Measurements from ENCODE around the gene OR1K1. TPM values are rescaled to one million over a fixed set of nuclear protein-coding genes. Genes with fewer than 3 reads are reported as not detected.
"Not testable (repeated sequence)": the region's sequence is repeated elsewhere in the genome, so short reads cannot be mapped to it uniquely, and the experiment has no call there.

Gene OR1K1
- total RNA-seq, 2 experiments from 2014 or later, result not detected

DNA sequence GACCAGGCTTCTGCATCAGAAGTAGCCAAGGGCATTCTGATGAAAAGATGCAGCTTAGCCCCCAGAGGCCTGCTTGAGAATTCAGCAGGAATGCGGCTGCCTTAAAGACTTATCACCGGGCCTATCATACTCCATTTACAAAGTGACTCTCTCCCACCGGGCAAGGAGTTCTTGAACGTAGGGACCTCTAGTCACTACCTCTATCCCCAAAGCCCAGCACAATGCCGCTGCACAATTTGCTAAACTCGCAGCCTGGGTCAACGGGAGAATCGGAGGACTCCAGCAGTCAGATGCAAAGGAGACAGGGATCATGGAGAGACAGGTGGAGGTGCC is 27.8 kb downstream of the OR1K1 start:
- peak overlapping the region; percentile 94 for H3K27ac Mint-ChIP-seq
- no peaks in the 10 kb centered on the region for H3K9me3 Mint-ChIP-seq
- H3K4me1 Mint-ChIP-seq, result peaks cover 26% of the 10 kb centered on the region
- H3K4me3 Mint-ChIP-seq, result peak overlapping the region; percentile 94
- DNase-seq, result no peak
- no peaks in the 10 kb centered on the region for H3K27me3 Mint-ChIP-seq
- peaks cover 10% of the 10 kb centered on the region for H3K36me3 Mint-ChIP-seq

GRCh38 chr9:122828965-122829284 is 29.0 kb downstream of the OR1K1 start:
- Mint-ChIP-seq H3K4me1 (peaks cover 22% of the 10 kb centered on the region), H3K4me3 (peak overlapping the region; percentile 94), H3K27ac (peak overlapping the region; percentile 94)
- DNase-seq, H3K27me3 Mint-ChIP-seq, H3K36me3 Mint-ChIP-seq, H3K9me3 Mint-ChIP-seq: not testable (repeated sequence)

DNA sequence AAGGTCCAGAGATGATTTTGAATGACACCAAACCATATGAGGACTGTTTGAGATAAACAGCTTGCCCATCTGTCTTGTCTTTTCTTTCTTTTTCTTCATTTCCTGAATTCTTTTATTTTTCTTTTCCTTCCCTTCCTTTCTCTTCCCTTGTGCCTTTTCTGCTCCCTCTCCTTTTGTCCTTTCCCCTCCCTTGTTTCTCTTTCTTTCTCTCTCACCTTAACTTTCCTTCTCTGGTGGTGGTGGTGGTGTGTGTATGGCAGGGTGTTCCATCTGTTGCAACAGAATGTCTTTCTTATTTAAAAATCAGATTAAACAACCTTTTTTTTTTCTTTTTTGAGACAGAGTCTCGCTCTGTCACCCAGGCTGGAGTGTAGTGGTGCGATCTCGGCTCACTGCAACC is 32.3 kb downstream of the OR1K1 start:
- no peak overlapping the region for H3K4me3 Mint-ChIP-seq
- H3K27me3 Mint-ChIP-seq, result no peaks in the 10 kb centered on the region
- H3K27ac Mint-ChIP-seq, result no peak overlapping the region
- DNase-seq, result no peak
- H3K36me3 Mint-ChIP-seq, result no peaks in the 10 kb centered on the region
- no peaks in the 10 kb centered on the region for H3K9me3 Mint-ChIP-seq
- peaks cover 14% of the 10 kb centered on the region for H3K4me1 Mint-ChIP-seq

- Mint-ChIP-seq H3K36me3 (no peaks in the 10 kb centered on the region), H3K9me3 (no peaks in the 10 kb centered on the region), H3K4me3 (peak overlapping the region; percentile 59), H3K4me1 (peaks cover 11% of the 10 kb centered on the region), H3K27ac (peak overlapping the region; percentile 79), H3K27me3 (no peaks in the 10 kb centered on the region)
- peak; percentile 19 for DNase-seq
Observed at GRCh38 chr9:122835313-122835731, 35.4 kb downstream of the OR1K1 start.

DNA sequence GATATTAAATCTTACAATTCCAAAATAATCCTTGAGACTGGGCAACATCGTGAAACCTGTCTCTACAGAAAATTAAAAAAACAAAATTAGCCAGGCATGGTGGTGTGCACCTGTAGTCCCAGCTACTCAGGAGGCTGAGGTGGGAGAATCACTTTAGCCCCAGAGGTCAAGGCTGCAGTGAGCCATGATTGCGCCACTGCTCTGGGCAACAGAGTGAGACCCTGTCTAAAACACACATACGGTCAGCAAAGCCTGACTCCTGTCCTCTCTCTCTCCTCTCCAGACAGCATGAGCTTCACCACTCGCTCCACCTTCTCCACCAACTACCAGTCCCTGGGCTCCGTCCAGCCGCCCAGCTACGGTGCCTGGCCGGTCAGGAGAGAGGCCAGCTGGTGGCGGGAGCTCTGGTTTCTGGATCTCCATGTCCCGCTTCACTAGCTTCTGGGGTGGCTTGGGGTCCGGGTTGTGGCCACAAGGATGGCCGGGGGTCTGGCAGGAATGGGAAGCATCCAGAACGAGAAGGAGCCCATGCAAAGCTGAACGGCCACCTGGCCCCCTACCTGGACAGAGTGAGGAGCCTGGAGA is 37.4 kb downstream of the OR1K1 start:
- Mint-ChIP-seq H3K36me3 (no peaks in the 10 kb centered on the region), H3K9me3 (no peaks in the 10 kb centered on the region), H3K4me3 (no peak overlapping the region), H3K27me3 (no peaks in the 10 kb centered on the region), H3K4me1 (peaks cover 11% of the 10 kb centered on the region), H3K27ac (no peak overlapping the region)
- no peak for DNase-seq

DNA sequence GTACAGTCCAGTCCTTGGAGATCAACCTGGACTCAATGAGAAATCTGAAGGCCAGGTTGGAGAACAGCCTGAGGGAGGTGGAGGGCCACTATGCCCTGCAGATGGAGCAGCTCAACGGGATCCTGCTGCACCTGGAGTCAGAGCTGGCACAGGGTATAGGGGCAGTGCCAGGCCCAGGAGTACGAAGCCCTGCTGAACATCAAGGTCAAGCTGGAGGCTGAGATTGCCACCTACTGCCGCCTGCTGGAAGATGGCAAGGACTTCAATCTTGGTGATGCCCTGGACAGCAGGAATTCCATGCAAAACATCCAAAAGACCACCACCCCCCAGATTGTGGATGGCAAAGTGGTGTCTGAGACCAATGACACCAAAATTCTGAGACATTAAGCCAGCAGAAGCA is 38.5 kb downstream of the OR1K1 start:
- not testable (repeated sequence) for H3K9me3 Mint-ChIP-seq, H3K4me3 Mint-ChIP-seq, H3K27me3 Mint-ChIP-seq, H3K27ac Mint-ChIP-seq, H3K36me3 Mint-ChIP-seq, DNase-seq
- H3K4me1 Mint-ChIP-seq, result peaks cover 11% of the 10 kb centered on the region

GRCh38 chr9:122841501-122841900 is 41.6 kb downstream of the OR1K1 start:
- no peak for DNase-seq
- Mint-ChIP-seq H3K9me3 (no peaks in the 10 kb centered on the region), H3K27me3 (no peaks in the 10 kb centered on the region), H3K4me1 (peaks cover 12% of the 10 kb centered on the region), H3K4me3 (no peak overlapping the region), H3K27ac (no peak overlapping the region), H3K36me3 (peaks cover 8% of the 10 kb centered on the region)

DNA sequence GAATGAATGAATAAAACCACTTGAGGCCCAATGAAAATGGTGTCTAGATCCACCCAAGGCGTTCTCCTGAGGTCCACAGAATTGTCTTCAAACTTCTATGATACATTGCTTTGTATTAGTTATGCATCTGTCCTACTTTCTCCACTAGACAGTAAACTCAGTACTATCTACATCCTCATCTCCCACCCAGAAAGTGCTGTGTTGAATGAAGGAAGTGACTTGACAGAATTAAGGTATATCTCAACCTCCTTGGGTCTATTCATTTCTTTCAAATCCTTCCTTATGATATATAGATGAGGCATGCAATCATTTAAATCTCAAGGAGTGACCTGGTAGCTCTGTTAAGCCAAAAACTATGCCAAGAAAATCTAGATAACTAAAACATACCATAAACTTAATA is 44.2 kb downstream of the OR1K1 start:
- peaks cover 20% of the 10 kb centered on the region for H3K36me3 Mint-ChIP-seq
- H3K27me3 Mint-ChIP-seq, result no peaks in the 10 kb centered on the region
- DNase-seq, result no peak
- H3K4me1 Mint-ChIP-seq, result peaks cover 28% of the 10 kb centered on the region
- no peak overlapping the region for H3K27ac Mint-ChIP-seq
- peaks cover 2% of the 10 kb centered on the region for H3K9me3 Mint-ChIP-seq
- H3K4me3 Mint-ChIP-seq, result no peak overlapping the region

GRCh38 chr9:122845116-122845515 is 45.2 kb downstream of the OR1K1 start:
- H3K4me1 Mint-ChIP-seq, result peaks cover 31% of the 10 kb centered on the region
- peaks cover 27% of the 10 kb centered on the region for H3K36me3 Mint-ChIP-seq
- H3K9me3 Mint-ChIP-seq, result peaks cover 2% of the 10 kb centered on the region
- H3K27me3 Mint-ChIP-seq, result no peaks in the 10 kb centered on the region
- H3K27ac Mint-ChIP-seq, result no peak overlapping the region
- H3K4me3 Mint-ChIP-seq, result no peak overlapping the region
- DNase-seq, result no peak

- Mint-ChIP-seq H3K4me3 (peak overlapping the region; percentile 29), H3K36me3 (peaks cover 39% of the 10 kb centered on the region)
Observed at GRCh38 chr9:122846371-122846940, 46.5 kb downstream of the OR1K1 start.

DNA sequence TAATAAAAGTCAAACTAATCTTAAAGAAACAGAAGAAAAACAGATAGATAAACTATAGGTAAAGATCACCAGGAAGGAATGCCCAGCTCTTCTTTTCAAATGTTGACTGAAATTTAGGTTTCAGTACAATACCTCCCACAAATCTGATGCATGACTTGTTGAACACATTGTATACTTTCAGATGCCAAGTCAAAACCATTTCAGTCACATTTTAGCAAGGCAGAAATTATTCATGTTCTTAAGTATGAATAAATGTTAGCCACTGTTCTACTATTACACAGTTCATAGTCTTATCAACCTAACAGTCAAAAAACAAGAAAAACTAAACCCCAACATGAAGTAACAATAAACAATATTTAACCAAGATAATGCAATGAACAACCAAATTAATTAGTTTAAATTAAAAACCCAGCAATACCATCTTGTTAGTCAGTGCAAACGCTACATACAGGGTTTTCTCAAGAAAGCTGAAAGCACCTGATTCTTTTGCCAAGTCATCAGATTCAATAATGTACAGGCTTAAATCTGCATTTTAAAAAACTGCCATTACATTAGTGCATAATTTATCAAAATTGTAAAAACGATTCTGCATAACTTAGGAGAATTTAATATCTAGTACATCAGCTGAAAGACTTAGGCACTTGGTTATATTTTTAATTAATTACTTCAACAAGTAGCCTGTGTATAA is 48.5 kb downstream of the OR1K1 start:
- Mint-ChIP-seq H3K36me3 (peaks cover 43% of the 10 kb centered on the region), H3K9me3 (peaks cover 2% of the 10 kb centered on the region), H3K4me1 (peaks cover 31% of the 10 kb centered on the region), H3K27me3 (no peaks in the 10 kb centered on the region), H3K27ac (peak overlapping the region; percentile 34), H3K4me3 (no peak overlapping the region)
- DNase-seq, result no peak

More at GRCh38 chr9:122846371-122846940, 46.5 kb downstream of the OR1K1 start:
- peak overlapping the region; percentile 92 for H3K27ac Mint-ChIP-seq
- H3K4me1 Mint-ChIP-seq, result peaks cover 31% of the 10 kb centered on the region
- DNase-seq, result no peak
- H3K9me3 Mint-ChIP-seq, result peaks cover 2% of the 10 kb centered on the region
- H3K27me3 Mint-ChIP-seq, result no peaks in the 10 kb centered on the region

Other genes starting within 250 kb of the OR1K1 start
- not detected for gene OR1N2, start 247.0 kb upstream of the OR1K1 start, total RNA-seq
- gene OR1L8, start 216.7 kb upstream of the OR1K1 start, total RNA-seq, result not detected
- not detected for gene OR1Q1, start 185.4 kb upstream of the OR1K1 start, total RNA-seq
- not detected for gene OR1B1, start 142.5 kb upstream of the OR1K1 start, total RNA-seq
- gene OR1L1, start 138.4 kb upstream of the OR1K1 start, total RNA-seq, result not detected
- gene OR1L3, start 125.0 kb upstream of the OR1K1 start, total RNA-seq, result not detected
- gene OR1L4, start 76.1 kb upstream of the OR1K1 start, total RNA-seq, result not detected
- not detected for gene OR1L6, start 57.8 kb upstream of the OR1K1 start, total RNA-seq
- not detected for gene OR5C1, start 11.2 kb upstream of the OR1K1 start, total RNA-seq
- gene PDCL, start 28.5 kb downstream of the OR1K1 start, total RNA-seq, result 10 to 100 TPM; 20.5 to 21.4 TPM
- gene RC3H2, start 105.2 kb downstream of the OR1K1 start, total RNA-seq, result 10 to 100 TPM; 26.4 to 28.0 TPM
- gene ZBTB6, start 113.2 kb downstream of the OR1K1 start, total RNA-seq, result 10 to 100 TPM in 1 of 2 experiments, 1 to 10 TPM in 1; 9.6 to 10.5 TPM
- 1 to 10 TPM; 5.2 to 5.8 TPM for gene ZBTB26, start 131.4 kb downstream of the OR1K1 start, total RNA-seq
- 10 to 100 TPM; 19.4 to 20.6 TPM for gene RABGAP1, start 140.9 kb downstream of the OR1K1 start, total RNA-seq
- gene GPR21, start 233.5 kb downstream of the OR1K1 start, total RNA-seq, result under 1 TPM in 1 of 2 experiments, not detected in 1; 0.42 TPM